K562 (cell line): ENCODE data around the gene MAPK8IP1. TPM values are rescaled to one million over a fixed set of nuclear protein-coding genes. Genes with fewer than 3 reads are reported as not detected.

Experiments used
- ATAC-seq: fragments of 200-7000 bp; cut with Tn5 transposase; 3 replicates; pipeline ENCODE4 v1.9.1; 2020; ENCODE audit warnings: moderate library complexity
- BruUV-seq: library from RNA; stranded (reverse); fragments of 400-500 nt; replicated peaks from 2 replicates; lab custom pipeline; 2021; lab: Mats Ljungman, UMichigan
- CTCF ChIA-PET: fragments of 300-600 bp; formaldehyde crosslinking; extraction: SDS; loops from one replicate; lab custom pipeline; 2021; ENCODE audit warnings: low intra/inter-chr PET ratio; lab: Yijun Ruan, JAX
- POLR2A ChIA-PET: fragments of 300-600, 350-650 bp; sonication (Branson Sonifier 250); formaldehyde crosslinking; extraction: SDS; loops from one replicate; lab custom pipeline; 2021; ENCODE audit warnings: antibody characterized with exemption, inconsistent platforms; lab: Yijun Ruan, JAX
- DNase-seq, 4 experiments: peaks; one replicate each; pipeline versions ENCODE4 v3.0.0 to v3.0.0-alpha.2; 2011 to 2018; ENCODE audit warnings: low spot score in 3 of 4, mixed read lengths in 3 of 4; ENCODE audit errors: extremely low read depth in 1 of 4
- FAIRE-seq: peaks from 2 replicates; lab custom pipeline; 2011; peaks lifted over from hg19 to GRCh38; lab: Jason Lieb, UNC
- H2AFZ ChIP-seq: 2 replicates; pipeline ENCODE4 v1.6.0; 2011; ENCODE audit warnings: low read depth, low read length, control low read depth, inconsistent platforms
- H3K27ac ChIP-seq: fragments of 200-600 bp; 3 replicates; pipeline ENCODE4 v1.8.0; 2011; ENCODE audit warnings: low read depth, mild to moderate bottlenecking, control low read depth, inconsistent platforms, low read length, moderate library complexity, mixed read lengths; ENCODE audit errors: extremely low read depth
- H3K27me3 ChIP-seq, 2 experiments: fragments of 300-600 bp in 1 of 2; 2 replicates in 1 of 2; 3 replicates in 1 of 2; pipeline versions ENCODE4 v1.6.0 to v1.8.0; 2011; ENCODE audit warnings: inconsistent platforms in 2 of 2, low read length in 2 of 2, mild to moderate bottlenecking in 1 of 2, mixed read lengths in 1 of 2, moderate library complexity in 1 of 2; ENCODE audit not compliant: control insufficient read depth in 2 of 2, insufficient read depth in 2 of 2
- H3K36me3 ChIP-seq: fragments of 300-600 bp; 3 replicates; pipeline ENCODE4 v1.8.0; 2011; ENCODE audit warnings: mild to moderate bottlenecking, low read length, inconsistent platforms; ENCODE audit not compliant: control insufficient read depth, insufficient read depth
- H3K4me1 ChIP-seq, 2 experiments: fragments of 200-600 bp in 1 of 2; replicated peaks in 1 of 2; 2 replicates in 1 of 2; 3 replicates in 1 of 2; pipeline versions ENCODE4 v1.5.1 to v1.8.0; 2011; ENCODE audit warnings: inconsistent platforms in 2 of 2, low read length in 2 of 2, mild to moderate bottlenecking in 1 of 2, mixed read lengths in 1 of 2, moderate library complexity in 1 of 2; ENCODE audit not compliant: control insufficient read depth in 2 of 2, insufficient read depth in 2 of 2
- H3K4me2 ChIP-seq: 2 replicates; pipeline ENCODE4 v1.6.1; 2011; ENCODE audit warnings: low read length, control low read depth, inconsistent platforms, mixed read lengths; ENCODE audit not compliant: insufficient read depth
- H3K4me3 ChIP-seq: fragments of 200-600 bp; sonication (generic), shearing (Covaris generic); 2 replicates; pipeline ENCODE4 v1.5.1; 2016; ENCODE audit warnings: control low read depth, inconsistent platforms
- H3K79me2 ChIP-seq: fragments of 200-600 bp; 3 replicates; pipeline ENCODE4 v1.8.0; 2011; ENCODE audit warnings: low read length, inconsistent platforms; ENCODE audit not compliant: control insufficient read depth, insufficient read depth
- H3K9ac ChIP-seq, 2 experiments: 2 replicates each; pipeline versions ENCODE4 v1.6.0 to v1.6.1; 2011; ENCODE audit warnings: low read depth in 2 of 2, low read length in 2 of 2, control low read depth in 1 of 2, inconsistent platforms in 1 of 2, mild to moderate bottlenecking in 1 of 2, mixed read lengths in 1 of 2; ENCODE audit not compliant: insufficient read depth in 1 of 2
- H3K9me1 ChIP-seq: one replicate; pipeline ENCODE4 v1.6.0; 2011; ENCODE audit warnings: inconsistent platforms, mild to moderate bottlenecking, low read length, moderate library complexity; ENCODE audit not compliant: control insufficient read depth, insufficient read depth
- H3K9me3 ChIP-seq: replicated peaks from 2 replicates; pipeline ENCODE4 v1.5.1; 2011; ENCODE audit warnings: low read depth, low read length, inconsistent platforms; ENCODE audit not compliant: control insufficient read depth, insufficient read depth
- H4K20me1 ChIP-seq: replicated peaks from 2 replicates; pipeline ENCODE4 v1.6.1; 2011; ENCODE audit warnings: low read length, inconsistent platforms, mixed read lengths; ENCODE audit not compliant: control insufficient read depth, insufficient read depth
- GABPB1 ChIP-seq: sonication (generic); formaldehyde crosslinking; IDR thresholded peaks from 2 replicates; pipeline ENCODE4 v1.8.0; 2022; ENCODE audit warnings: mild to moderate bottlenecking, missing genetic modification reagents
- POLR2G ChIP-seq: fragments of 200-400 bp; formaldehyde crosslinking; IDR thresholded peaks from 2 replicates; pipeline ENCODE4 v1.6.1; 2017; ENCODE audit warnings: low read depth, mild to moderate bottlenecking, antibody characterized with exemption, low read length, moderate library complexity
- TFAP4 ChIP-seq: sonication (generic); formaldehyde crosslinking; IDR thresholded peaks from 2 replicates; pipeline ENCODE4 v1.8.0; 2022; ENCODE audit warnings: missing genetic modification reagents, mild to moderate bottlenecking, moderate library complexity, borderline replicate concordance
- ZBTB33 ChIP-seq: sonication (generic); formaldehyde crosslinking; IDR thresholded peaks from 2 replicates; pipeline ENCODE4 v1.8.1; 2023; ENCODE audit warnings: mild to moderate bottlenecking, missing genetic modification reagents
- ZNF407 ChIP-seq: fragments of 450-650 bp; IDR thresholded peaks from 2 replicates; pipeline ENCODE4 v1.6.1; 2016; ENCODE audit warnings: low read depth
- WGBS: fragments of 100-300 bp; shearing (Covaris generic); methylation state at CpG from one replicate; pipeline ENCODE4 v1.1.6; 2016; ENCODE audit warnings: low coverage, mixed read lengths; ENCODE audit not compliant: insufficient coverage; ENCODE audit errors: missing lambda C conversion rate; 5-methylcytosine and 5-hydroxymethylcytosine counted together
- in situ Hi-C: fragments of 300-500 bp; cut with MboI; formaldehyde crosslinking; loops from 4 replicates; pipeline ENCODE4 v1.15.0; 2018; ENCODE audit warnings: inconsistent platforms, mixed read lengths
- intact Hi-C: fragments of 100-400 bp; cut with micrococcal nuclease; formaldehyde crosslinking; loops from 2 replicates; pipeline ENCODE4 v1.14.2; 2022
- polyA plus RNA-seq, 8 experiments: library from polyadenylated mRNA; depleted of rRNA in 4 of 8; stranded (reverse) in 5 of 8; unstranded in 3 of 8; fragments of >200 nt; fragmentation: Nextera tagmentation in 2 of 8; fragmentation: Illumina TruSeq in 1 of 8; extraction: Ambion mirVana in 2 of 8; extraction: Trizol in 1 of 8; gene quantifications; 2 replicates each; pipeline versions ENCODE4 v1.2.1 to v1.2.3, GENCODE V29; 2011 to 2014; ENCODE audit warnings: inconsistent platforms in 1 of 8, missing spikeins in 1 of 8
- total RNA-seq, 7 experiments: library from RNA; depleted of rRNA in 6 of 7; stranded (reverse); fragments of >200 nt in 6 of 7; fragmentation: Illumina TruSeq in 2 of 7; extraction: Trizol in 2 of 7; gene quantifications; 2 replicates each; pipeline versions ENCODE4 v1.2.1 to v1.2.3, GENCODE V29; 2011 to 2021; ENCODE audit warnings: low replicate concordance in 1 of 7

MAPK8IP1 gene
- total and polyA plus RNA-seq, 9 of the 15 experiments (the other 6 are each of a cell fraction or from before 2014, with no cell fraction given) = 0.13 to 6.9 (median 2.5) TPM

GRCh38 chr11:45927684-45928413 lies 42.4 kb downstream of the MAPK8IP1 start:
- H3K9ac ChIP-seq = peak overlapping the region in 1 of 2 experiments; percentile 71; a peak in 2 of 4 replicates
- intact Hi-C loops (no loop called here), in situ Hi-C loops (no loop called here)
- H3K4me1 ChIP-seq = peaks cover 10 to 57% of the 10 kb centered on the region in 2 experiments; a peak in 4 of 5 replicates
- BruUV-seq = no TSS peak
- ATAC-seq = no peak
- no peaks in the 10 kb centered on the region; the same call in none of the 2 replicates for H4K20me1 ChIP-seq
- POLR2A ChIA-PET = interaction anchor here (0.7 to 1.8 kb wide), 4 partner anchors 10 to 68 kb away, joined by 3 to 4 read pairs (median 4); no protein-coding TSS in a partner anchor
- H3K4me3 ChIP-seq = no peak overlapping the region
- FAIRE-seq = no peak
- no peaks in the 10 kb centered on the region for H3K9me1 ChIP-seq
- H2AFZ ChIP-seq = no peak overlapping the region
- no peaks in the 10 kb centered on the region for H3K27me3 ChIP-seq
- no peak for DNase-seq
- H3K9me3 ChIP-seq = no peaks in the 10 kb centered on the region
- peaks cover 4% of the 10 kb centered on the region; the same call in 2 of the 3 replicates for H3K79me2 ChIP-seq
- H3K4me2 ChIP-seq = no peak overlapping the region
- TF ChIP-seq TFAP4 (CRISPR knock-in tag) (0 out of 2 replicates have a peak, but pooled peaks have one; percentile 10), ZBTB33 (CRISPR knock-in tag) (0 out of 2 replicates have a peak, but pooled peaks have one; percentile 31), POLR2G (peak; percentile 61; the same call in 1 of the 2 replicates), GABPB1 (CRISPR knock-in tag) (no peak), ZNF407 (no peak)
- H3K36me3 ChIP-seq = peaks cover 13% of the 10 kb centered on the region; the same call in 1 of the 3 replicates
- WGBS = 80% methylated on average over 21 of the region's 27 CpGs
- no peak overlapping the region for H3K27ac ChIP-seq
- CTCF ChIA-PET = no interaction called here
